GM18505 (cell line): ENCODE data around the gene MRPS11.
A peak's percentile ranks its signal among the peaks of the same experiment; 100 is the strongest.
"Not testable (repeated sequence)": the region's sequence is repeated elsewhere in the genome, so short reads cannot be mapped to it uniquely, and the experiment has no call there.

Source experiments
- ATAC-seq: cut with Tn5 transposase; IDR thresholded peaks from one replicate; pipeline ENCODE4 v1.9.1; 2021; ENCODE audit not compliant: unreplicated experiment
- POLR2A ChIP-seq: IDR thresholded peaks from 4 replicates; pipeline ENCODE4 v1.6.1; 2011; ENCODE audit warnings: borderline replicate concordance; ENCODE audit not compliant: insufficient read depth, insufficient read length; ENCODE audit errors: extremely low read depth

MRPS11 gene

DNA sequence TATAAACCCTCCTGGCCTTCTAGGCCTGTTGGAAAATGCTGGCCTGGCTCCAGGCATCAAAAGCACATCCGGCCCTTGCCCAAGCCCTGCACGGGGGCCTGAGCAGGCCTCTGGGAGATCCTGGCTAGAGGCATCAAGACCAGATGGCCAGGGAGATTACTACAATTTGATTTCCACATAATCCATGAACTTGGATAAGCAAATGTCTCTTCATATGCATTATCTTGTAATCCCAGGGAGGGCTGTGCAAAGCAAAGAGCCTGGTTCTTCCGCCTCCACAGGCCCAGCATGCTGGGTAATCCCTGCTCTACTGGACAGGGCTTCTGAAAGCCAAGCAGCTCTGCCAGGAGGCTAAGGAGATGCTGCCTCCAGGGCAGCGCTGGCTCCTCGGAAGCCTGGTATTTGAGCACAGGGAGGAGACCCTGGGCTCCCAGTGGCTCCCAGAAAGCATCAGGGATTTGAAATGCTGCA lies 18.5 kb upstream of the MRPS11 start:
- no peak for TF ChIP-seq POLR2A

DNA sequence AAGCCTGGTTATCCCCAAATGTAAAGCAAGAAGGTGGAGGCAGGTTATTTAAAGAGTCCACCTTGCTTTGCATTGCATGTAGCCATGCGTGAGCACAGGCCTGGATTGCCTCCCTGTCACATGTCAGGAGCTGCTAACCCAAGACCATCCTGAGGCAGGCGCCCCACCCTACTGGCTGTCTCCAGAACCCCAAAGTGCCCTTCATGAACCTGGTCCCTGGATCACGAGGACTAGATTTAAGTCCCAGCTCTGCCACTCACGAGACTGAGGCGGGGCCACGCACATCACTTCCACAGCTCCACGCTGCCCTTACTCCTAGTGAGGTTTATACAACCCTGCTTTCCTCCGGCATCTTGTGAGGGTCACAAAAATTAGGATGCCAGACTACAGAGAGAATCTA lies 17.9 kb upstream of the MRPS11 start:
- TF ChIP-seq POLR2A: no peak
- no peak for ATAC-seq

More for the DNA sequence above, 18.5 kb upstream of the MRPS11 start:
- no peak for ATAC-seq

DNA sequence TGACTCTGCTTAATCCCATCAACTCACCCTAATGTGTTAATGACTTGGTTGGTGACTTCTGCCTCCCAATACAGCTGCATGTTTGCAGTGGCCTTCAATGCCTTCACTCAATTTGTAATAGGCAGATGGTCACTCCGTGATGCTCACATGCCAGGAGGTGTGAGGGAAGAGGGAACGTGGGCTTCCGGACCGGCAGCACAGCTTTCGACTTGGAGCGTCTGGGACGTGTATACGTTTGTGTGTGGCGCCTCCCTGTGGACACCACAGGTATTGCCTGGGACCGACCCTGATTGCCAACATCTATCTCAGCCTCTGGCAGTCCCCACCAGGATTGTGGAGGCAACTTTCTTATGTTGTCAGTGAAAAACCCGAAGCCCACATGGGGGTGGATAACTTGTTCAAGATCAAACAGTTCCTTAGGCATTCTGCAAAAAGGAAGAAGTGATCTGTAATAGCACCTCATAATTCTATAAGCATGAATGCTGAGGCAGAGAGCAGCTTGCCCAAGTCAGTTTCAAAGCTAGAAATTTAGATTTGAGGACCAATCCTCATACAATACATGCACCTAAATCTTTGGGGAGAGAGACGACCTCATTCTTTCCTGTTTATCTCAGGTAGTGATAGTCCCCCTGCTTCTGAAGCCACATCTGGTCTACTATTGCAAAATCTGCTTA lies 17.2 kb upstream of the MRPS11 start:
- TF ChIP-seq POLR2A: no peak
- ATAC-seq: no peak

DNA sequence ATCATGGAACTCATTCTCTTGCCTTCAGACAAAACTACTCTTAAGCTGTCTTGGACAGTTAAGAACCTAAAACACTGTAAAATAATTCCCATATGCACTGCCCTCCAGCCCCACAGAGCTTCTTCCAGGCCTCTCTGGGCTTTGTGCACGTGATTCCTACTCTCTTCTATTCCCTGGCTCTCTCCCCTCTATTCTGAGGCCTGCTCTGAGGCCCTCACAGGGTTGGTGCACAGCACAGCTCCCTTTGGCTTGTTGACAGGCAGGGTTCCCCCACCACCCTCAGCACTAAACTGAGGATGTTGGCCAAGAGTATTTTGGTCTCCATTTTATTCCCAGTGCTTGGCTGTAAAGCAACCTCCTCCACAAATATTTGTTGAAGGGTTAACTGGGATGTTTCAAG lies 13.9 kb upstream of the MRPS11 start:
- no peak for ATAC-seq
- no peak for TF ChIP-seq POLR2A

DNA sequence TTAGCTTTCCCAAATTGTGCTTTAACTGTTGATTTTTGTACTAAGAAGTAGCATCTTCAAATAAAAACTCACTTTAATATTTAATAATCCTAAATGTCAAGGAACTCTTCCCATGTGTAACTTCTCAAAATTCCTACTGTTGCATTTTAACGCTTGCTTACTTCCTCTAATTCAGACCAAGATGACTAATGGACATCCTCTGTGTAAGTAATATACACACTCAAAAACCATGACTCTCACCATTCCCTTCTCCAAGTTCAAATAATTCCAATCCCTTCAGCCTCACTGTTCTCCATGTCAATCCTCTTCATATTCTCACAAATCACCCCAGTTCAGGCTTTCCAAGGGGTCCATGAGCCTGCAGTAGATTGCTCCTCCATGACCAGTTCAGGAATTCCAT lies 13.3 kb upstream of the MRPS11 start:
- no peak for ATAC-seq
- no peak for TF ChIP-seq POLR2A

DNA sequence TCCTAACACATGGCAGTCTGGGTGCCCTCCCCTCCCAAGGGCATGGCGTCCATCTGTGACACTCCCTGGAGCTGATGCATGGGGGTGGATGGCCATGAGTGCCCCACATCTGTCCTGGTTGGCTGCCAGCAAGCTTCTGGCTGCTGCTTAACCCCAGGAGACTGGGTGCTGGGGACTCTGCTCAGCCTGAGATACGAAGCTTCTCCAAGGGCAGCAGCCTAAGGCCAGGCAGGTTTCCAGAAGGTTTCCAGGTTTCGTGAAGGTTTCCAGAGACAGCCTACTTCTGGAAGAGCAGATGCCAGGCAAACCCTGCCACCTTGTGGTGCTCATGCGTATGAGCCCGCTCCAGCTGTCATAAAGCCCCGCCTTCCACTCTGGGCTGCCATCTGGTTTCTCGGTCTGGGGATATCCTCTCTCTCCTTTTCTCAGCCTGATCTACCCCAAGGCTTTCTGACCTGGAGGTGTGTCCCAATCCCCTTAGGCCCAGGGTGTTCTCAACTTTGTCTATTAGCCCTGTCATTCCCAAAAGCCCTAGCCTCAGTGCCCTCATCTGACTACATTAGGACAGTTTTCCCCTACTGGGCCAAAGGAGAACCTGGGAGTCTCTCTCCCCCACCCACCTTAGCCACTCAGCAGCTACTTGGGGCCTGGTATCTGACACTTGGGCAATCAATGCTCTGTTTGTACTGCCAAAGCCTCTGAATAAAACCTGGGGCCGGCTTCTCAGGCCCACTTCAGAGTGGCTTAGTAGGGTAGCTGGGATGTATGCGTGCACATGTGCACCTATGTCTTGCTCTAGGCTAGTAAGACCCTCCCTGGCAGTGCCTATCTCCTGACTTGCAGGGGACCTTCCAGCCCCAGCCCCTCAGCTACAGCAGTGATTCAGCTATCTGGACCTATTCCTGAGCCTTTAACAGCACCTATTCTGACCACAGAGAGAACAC lies 12.4 kb upstream of the MRPS11 start:
- no peak for TF ChIP-seq POLR2A
- ATAC-seq: peak; percentile 91

DNA sequence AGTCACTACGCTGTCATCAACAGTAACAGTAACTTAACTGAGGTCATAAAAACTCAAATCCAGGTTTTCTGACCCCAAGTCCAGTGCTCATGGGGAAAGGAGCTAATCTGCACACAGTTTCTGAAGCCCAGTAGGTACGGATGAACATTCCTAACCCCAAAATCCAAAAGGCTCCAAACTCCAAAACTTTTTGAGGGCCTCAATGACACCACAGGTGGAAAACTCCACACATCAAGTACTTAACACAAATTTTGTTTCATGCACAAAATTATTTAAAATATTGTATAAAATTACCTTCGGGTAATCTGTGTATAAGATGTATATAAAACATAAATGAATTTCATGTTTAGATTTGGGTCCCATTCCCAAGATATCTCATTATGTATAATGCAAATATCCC lies 10.8 kb upstream of the MRPS11 start:
- no peak for ATAC-seq
- no peak for TF ChIP-seq POLR2A

DNA sequence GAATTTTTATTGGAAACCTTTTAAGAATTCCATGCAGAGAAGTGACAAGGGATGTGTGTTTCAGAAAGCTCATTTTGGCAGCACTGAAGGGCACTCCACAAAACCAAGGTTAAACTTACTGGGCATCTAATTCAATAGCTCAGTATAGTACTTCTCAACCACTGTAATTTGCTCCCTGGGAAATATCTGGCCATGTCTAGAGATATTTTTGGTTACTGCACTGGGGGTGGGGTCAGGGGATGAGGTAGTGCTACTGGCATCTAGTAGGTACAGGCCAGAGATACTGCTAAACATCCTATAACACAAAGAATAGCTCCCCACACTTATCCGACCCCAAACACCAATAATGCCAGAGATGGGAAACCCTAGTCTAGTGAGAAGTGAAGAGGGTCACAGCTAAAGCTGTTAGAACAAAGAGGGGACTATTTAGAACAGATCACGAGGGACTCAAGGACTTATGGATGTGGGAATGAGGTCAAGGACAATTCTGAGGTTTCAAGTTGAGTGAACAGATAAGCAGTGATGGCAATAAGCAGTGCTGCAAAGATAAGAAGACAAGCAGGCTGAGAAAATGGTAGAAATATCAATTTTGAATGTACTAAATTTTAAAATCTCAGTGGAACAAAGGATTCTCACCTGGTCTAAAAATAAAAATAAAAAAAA lies 3.5 kb upstream of the MRPS11 start:
- no peak for TF ChIP-seq POLR2A
- ATAC-seq: no peak

DNA sequence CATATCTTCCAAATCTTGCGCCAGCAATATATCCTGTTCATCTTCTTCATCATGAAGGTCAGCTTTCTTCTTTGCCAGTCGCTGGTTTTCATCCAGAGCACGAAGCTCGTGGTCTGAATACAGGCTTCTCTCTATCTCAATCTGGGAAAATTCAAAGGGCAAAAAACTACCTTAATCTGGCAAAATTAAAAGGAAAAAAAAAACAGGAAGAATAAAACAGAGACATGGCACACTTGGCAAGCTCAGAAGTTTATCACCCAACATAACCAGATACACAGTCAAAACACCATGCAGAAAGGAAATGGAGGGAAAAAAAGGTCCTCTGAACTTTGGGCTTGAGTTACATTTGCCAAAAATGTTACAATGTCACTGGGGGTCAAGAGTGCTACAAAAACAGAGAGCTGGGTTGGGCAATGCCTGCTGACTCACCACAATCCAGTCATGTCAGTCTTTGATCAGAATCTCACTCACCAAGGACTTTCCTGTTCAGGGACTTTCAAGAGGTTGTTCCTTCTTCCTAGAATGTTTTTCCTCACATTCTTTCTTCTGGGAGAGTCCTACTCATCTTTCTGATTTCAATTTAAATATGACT lies 1.8 kb upstream of the MRPS11 start:
- TF ChIP-seq POLR2A: no peak
- no peak for ATAC-seq

DNA sequence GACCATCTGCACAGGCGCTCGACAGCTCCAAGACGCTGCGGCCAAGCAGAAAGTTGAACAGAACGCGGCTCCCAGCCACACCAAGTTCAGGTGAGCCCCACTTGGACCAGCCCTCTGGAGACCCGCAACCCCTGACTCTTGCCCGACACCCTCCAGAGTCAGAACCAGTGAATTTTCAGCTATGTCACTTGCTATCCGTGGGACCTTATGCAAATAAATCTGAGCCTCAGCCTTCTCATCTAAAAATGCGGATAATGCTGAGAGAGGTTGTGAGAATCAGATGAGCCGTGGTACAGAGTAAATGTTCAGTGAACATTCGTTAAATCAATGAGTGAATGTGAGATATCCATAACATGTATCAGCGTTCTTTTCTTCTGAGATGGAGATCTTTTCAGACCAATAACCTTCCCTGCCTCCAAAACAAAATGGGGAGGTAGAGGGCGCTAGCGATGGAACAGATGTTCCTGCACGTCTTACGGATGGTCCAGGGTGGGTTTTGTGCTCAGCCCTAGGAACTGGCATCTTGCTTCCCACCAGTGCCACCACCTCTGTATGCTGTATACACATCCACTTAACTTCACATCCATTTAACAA lies 524 bp downstream of the MRPS11 start:
- ATAC-seq: no peak
- TF ChIP-seq POLR2A: no peak

DNA sequence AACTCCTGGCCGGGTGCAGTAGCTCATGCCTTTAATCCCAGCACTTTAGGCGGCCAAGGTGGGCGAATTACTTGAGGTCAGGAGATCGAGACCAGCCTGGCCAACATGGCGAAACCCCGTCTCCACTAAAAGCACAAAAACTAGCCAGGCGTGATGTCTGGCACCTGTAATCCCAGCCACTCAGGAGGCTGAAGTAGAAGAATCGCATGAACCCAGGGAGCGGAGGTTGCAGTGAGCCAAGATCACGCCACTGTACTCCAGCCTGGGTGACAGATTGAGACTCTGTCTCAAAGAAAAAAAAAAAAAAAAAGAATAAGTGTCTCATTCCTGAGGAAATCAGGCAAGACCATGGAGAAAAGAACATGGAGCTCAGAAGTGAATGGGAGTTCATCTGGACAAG lies 1.2 kb downstream of the MRPS11 start:
- not testable (repeated sequence) for ATAC-seq

DNA sequence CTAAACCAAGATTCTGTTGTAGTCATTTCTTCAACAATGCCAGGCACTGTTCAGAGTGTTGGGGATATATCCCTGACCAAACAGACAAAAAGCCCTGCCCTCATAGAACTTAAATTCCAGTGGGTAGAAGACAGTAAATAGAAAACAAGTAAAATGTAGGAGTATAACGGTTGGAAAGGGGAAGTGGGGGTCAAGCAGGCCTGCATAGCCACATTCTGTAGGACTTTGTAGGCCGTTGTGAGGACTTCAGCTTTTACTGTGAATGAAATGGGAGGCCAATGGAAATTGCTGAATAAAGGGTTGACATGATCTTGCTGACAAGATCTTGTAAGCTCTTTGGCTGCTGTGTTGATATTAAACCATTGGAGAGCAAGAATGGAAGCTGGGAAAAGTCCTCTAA lies 1.8 kb downstream of the MRPS11 start:
- no peak for ATAC-seq

DNA sequence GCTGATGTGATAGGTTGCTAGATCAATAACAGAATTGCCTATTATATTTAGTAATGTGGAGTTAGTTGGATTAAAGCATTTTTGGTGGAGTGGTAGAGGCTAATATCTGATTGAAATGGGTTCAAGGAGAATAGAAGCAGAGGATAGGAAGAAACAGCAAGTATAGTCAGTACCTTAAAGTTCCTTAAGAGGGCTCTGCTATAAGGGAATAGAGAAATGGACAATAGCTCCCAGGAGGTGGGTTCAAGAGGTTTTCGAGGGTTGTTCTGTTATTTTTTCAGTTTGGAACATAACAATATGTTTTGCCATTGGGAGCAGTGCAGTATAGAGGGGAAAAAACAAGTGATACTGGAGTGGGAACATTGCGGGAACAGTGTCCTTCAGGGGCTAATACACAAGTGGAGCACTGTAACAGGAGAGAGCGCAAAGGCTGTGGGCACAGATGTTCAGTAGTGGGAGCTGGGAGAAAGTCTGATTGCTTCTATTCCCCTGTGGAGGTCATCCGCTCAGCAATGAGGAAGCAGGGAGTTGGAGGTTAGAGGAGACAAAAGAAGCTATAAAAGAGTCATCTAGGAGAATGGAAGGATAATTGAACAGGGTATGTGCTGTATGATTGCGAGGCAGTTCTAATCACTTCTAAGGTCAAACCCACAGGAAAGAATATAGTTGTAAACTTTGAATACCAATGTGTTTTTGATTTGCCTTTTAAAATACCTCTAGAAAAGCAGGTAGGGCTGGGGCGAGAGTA lies 3.3 kb downstream of the MRPS11 start:
- no peak for ATAC-seq
- no peak for TF ChIP-seq POLR2A

More for the DNA sequence above, 1.8 kb downstream of the MRPS11 start:
- TF ChIP-seq POLR2A: no peak

DNA sequence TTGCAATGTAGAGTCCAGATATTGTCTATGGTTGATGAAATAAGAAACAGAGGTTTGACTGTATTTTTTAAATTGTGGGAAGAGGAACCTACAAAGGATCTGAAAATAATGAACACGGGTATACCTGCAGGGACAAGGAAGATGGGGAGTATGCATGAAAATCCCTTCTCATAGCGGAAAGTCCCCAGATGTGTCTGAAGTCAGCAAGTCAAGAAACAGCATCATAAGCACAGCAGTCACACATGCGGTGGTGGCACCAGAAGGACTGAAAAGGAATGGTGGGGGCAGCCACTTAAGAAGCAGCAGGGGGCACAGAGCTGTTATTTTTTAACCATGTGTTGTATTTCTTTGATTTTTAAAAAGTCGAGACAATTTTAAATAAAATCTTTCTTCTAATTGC lies 4.7 kb downstream of the MRPS11 start:
- no peak for ATAC-seq
- no peak for TF ChIP-seq POLR2A

DNA sequence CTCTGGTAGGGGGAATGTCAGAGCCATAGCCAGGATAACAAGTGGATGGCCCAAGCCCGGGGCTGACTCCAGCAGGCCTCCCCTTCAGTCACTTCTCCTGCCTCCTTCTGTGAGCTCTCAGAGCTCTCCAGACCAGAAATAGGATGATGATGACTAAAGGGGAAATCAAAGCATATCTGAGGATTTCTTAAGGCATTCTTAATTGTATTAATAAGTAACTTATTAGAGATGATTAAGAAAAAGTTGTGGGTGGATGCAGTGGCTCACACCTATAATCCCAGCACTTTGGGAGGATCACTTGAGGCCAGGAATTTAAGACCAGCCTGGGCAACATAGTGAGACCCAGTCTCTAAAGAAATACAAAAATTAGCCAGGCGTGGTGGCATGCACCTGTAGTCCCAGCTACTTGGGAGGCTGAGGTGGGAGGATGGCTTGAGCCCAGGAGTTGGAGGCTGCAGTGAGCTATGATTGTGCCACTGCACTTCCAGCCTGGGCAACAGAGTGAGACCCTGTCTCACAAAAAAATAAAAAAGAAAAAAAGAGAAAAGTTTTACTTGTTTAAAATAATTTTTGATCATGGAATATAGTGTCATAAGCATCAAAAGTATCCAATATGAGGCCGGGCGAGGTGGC lies 6.3 kb downstream of the MRPS11 start:
- not testable (repeated sequence) for ATAC-seq
